BE2C (cell line): ENCODE data around the gene TMEM220.

Source experiments
- DNase-seq: peaks from one replicate; pipeline ENCODE4 v3.0.0-alpha.2; 2020
- H3K27me3 ChIP-seq: fragments of 250-450 bp; sonication (Bioruptor Pico); 2 replicates; pipeline ENCODE4 v1.5.1; 2020; ENCODE audit warnings: mild to moderate bottlenecking
- H3K36me3 ChIP-seq: fragments of 250-450 bp; sonication (Bioruptor Pico); 2 replicates; pipeline ENCODE4 v1.5.1; 2020; ENCODE audit warnings: mild to moderate bottlenecking
- H3K4me1 ChIP-seq: fragments of 250-450 bp; sonication (Bioruptor Pico); 2 replicates; pipeline ENCODE4 v1.5.1; 2020
- H3K4me3 ChIP-seq: 2 replicates; pipeline ENCODE4 v1.5.1; 2011; ENCODE audit warnings: low read depth, low read length
- H3K9me3 ChIP-seq: fragments of 250-450 bp; sonication (Bioruptor Pico); 2 replicates; pipeline ENCODE4 v1.5.1; 2020
- TF ChIP-seq, protein P1 (sequence below): IDR thresholded peaks from 2 replicates; pipeline ENCODE4 v1.5.1; 2012; ENCODE audit warnings: mild to moderate bottlenecking, low read depth, low read length

The TMEM220 gene

DNA sequence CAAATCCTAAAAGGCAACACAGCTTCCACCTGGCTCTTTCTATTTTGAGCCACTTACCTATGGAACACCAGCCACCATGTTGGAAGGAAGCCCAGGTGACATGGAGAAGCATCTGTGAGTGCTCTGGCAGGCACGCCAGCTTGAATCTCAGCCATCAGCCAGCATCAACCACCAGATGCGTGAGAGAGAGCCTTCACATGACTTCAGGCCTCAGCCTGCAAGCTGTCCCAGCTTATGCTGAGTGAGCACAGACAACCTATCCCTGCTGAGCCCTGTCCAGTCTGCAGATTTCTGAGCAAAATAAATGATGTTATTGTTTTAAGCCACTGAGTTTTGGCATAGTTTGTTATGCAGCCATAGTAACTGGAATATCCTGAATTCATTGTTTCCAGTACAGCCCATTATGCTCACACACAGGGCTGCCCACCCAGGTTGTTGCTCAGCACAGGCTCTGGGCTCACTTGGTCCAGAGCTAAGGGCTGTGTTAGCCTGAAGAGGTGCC lies 39.0 kb upstream of the TMEM220 start:
- DNase-seq = no peak
- Histone ChIP-seq H3K36me3 (no peaks in the 10 kb centered on the region), H3K27me3 (no peaks in the 10 kb centered on the region), H3K4me1 (no peaks in the 10 kb centered on the region), H3K9me3 (no peaks in the 10 kb centered on the region), H3K4me3 (no peak overlapping the region)
- TF ChIP-seq, protein P1, sequence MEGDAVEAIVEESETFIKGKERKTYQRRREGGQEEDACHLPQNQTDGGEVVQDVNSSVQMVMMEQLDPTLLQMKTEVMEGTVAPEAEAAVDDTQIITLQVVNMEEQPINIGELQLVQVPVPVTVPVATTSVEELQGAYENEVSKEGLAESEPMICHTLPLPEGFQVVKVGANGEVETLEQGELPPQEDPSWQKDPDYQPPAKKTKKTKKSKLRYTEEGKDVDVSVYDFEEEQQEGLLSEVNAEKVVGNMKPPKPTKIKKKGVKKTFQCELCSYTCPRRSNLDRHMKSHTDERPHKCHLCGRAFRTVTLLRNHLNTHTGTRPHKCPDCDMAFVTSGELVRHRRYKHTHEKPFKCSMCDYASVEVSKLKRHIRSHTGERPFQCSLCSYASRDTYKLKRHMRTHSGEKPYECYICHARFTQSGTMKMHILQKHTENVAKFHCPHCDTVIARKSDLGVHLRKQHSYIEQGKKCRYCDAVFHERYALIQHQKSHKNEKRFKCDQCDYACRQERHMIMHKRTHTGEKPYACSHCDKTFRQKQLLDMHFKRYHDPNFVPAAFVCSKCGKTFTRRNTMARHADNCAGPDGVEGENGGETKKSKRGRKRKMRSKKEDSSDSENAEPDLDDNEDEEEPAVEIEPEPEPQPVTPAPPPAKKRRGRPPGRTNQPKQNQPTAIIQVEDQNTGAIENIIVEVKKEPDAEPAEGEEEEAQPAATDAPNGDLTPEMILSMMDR = no peak

DNA sequence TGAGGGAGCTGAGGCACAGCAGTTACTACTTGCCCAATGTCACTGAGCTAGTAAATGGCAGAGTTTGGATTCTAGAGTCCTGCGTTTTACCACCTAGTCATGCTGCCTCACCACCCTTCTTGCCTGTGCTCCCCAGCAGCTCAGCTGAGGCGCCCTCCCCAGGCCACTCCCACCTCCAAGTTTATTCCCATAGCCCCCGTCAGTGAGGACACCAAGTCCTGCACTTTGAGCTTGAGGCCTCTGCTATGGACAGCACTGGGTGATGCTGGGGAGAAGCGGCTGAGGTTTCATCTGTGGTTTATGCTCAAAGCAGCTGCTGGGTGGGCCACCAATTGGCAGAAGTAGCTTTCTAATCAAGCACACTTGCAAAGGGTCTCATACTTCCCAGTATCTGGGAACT lies 37.4 kb upstream of the TMEM220 start:
- TF ChIP-seq, protein P1 = no peak
- Histone ChIP-seq H3K9me3 (no peaks in the 10 kb centered on the region), H3K4me3 (no peak overlapping the region), H3K36me3 (no peaks in the 10 kb centered on the region), H3K4me1 (no peaks in the 10 kb centered on the region), H3K27me3 (no peaks in the 10 kb centered on the region)
- DNase-seq = no peak

DNA sequence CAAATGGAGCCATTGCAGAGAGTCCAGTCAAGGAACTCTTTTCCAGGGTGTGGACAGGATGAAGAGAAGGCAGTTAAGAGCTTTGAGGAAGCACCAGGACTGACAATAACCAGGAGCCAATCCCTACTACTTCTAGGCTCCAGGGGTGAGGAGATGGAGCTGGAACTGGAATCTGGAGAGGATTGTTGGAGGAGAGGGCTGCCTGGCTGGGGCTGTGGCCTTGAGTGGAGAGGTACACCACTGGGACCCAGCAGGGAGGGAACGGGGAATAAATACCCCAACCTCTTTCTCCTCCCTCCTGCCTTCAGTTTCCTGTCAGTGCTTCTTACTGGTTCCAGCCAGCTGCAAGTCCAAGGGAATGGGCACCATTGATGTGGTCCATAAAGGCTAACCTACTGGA lies 32.2 kb upstream of the TMEM220 start:
- no peak for DNase-seq
- H3K36me3 ChIP-seq = no peaks in the 10 kb centered on the region
- no peak overlapping the region for H3K4me3 ChIP-seq
- TF ChIP-seq, protein P1 = no peak
- no peaks in the 10 kb centered on the region for H3K27me3 ChIP-seq
- no peaks in the 10 kb centered on the region for H3K4me1 ChIP-seq
- H3K9me3 ChIP-seq = no peaks in the 10 kb centered on the region

DNA sequence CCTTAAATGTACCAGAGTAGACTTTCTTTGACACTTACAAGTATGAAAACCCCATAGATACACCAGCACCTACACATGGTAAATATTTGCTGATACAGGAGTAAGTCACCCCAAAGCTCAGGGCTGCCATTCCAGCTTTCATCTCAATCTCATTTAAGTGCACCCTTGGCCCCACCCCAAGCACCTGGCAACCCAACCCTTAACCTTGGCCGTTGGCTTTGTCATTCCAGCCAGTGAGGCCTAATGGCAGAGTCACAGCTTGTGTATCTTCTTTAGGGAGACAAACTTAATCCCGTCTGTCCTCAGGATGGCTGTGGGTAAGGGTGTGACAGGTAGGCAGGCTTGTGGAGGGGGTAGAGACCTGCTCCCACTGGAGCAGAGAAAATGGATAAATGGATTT lies 31.5 kb upstream of the TMEM220 start:
- DNase-seq = no peak
- Histone ChIP-seq H3K36me3 (no peaks in the 10 kb centered on the region), H3K4me1 (no peaks in the 10 kb centered on the region), H3K9me3 (no peaks in the 10 kb centered on the region), H3K27me3 (no peaks in the 10 kb centered on the region), H3K4me3 (no peak overlapping the region)
- TF ChIP-seq, protein P1 = no peak

DNA sequence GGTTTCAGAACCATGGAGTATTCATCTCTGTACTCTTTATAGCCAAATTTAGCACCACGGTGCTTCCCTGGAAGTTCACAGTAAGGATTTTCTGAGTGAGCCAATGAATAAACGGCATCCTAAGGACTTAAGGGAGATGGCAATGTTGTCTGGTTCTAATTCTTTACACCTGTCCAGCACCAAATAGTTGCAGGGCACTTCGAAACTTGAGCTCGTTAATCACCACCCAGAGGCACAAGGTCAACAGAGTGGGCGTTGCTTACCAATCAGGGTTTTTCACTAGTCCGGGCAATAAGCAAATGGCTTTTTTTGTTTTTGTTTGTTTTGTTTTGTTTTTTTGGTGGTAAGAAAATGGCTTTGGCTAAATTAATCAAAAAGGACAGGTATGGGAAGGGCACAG lies 28.2 kb upstream of the TMEM220 start:
- H3K36me3 ChIP-seq = no peaks in the 10 kb centered on the region
- no peaks in the 10 kb centered on the region for H3K4me1 ChIP-seq
- no peak for DNase-seq
- no peaks in the 10 kb centered on the region for H3K9me3 ChIP-seq
- H3K27me3 ChIP-seq = no peaks in the 10 kb centered on the region
- no peak overlapping the region for H3K4me3 ChIP-seq
- TF ChIP-seq, protein P1 = no peak

DNA sequence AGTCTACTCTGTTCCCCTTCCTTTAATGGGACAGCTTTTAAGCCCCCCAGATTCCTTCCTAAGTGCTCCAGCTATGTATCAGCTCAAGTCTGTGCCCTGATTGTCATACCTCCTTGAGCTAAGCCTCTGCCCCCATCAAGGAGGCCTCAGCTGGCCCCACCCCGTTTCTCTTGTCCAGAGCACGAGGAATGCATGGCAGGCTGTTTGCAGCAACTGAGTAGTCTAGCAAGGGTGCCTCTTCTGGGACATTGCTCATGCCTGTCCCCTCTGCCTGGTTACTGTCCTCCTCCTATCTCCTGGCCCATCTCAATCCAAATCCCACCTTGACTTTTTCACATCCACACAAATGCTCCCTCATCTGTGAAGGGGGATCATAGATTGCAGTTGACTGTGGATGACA lies 27.8 kb upstream of the TMEM220 start:
- Histone ChIP-seq H3K27me3 (no peaks in the 10 kb centered on the region), H3K9me3 (no peaks in the 10 kb centered on the region), H3K4me1 (no peaks in the 10 kb centered on the region), H3K4me3 (no peak overlapping the region), H3K36me3 (no peaks in the 10 kb centered on the region)
- TF ChIP-seq, protein P1 = no peak
- no peak for DNase-seq
